GM12873 (cell line): ENCODE data around the gene MPL.

Experiments used
- CTCF ChIP-seq: IDR thresholded peaks from 2 replicates; pipeline ENCODE4 v1.5.1; 2012; ENCODE audit warnings: low read depth, mild to moderate bottlenecking, moderate library complexity, low read length, control low read depth; ENCODE audit not compliant: insufficient read depth; ENCODE audit errors: missing control alignments

MPL gene

DNA sequence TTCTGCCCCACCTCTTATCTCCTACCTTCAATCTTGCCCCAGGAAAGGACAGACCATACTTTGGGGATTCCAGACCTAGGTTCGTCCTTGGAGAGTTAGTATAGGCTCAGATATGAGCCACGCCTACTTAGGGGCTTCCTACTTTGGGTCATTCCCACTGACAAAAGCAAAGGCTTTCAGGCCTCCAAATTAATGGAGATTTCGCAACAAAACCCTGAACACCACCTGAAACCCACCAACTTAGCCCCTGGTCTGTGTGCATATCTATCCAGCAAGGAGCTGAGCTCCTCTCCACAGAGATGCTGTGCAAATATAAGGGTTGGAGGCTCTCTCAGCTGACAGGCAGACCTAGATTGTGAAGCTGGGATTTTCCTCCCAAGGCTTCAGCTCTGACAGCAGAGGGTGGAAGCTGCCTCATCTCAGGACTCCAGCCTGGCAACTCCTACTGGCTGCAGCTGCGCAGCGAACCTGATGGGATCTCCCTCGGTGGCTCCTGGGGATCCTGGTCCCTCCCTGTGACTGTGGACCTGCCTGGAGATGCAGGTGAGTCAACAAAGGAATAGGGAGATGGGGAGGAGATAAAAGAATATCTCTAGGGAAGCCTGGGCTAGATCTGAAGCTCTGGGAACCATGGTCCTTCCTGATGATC is 2.1 kb downstream of the MPL start:
- no peak for TF ChIP-seq CTCF

DNA sequence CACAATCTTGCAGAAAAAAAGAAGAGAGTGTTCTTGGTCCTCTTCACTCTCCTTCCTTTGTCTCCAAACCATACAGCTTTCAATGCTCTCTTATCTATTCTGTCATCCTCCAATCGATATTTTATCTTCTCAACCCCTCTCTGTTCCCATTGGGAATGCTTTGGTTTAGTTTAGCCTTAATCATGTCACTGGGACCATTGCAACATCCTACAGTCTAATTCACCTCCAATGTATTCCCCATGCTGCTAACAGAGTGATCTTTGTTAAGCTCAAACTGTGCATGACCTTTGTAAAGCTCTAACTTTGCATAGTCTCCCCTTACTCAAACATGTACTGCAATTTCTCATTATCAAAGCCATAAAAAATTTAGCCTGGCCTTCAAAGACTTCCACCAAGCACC is 2.9 kb downstream of the MPL start:
- TF ChIP-seq CTCF: no peak

- no peak for TF ChIP-seq CTCF
Observed at GRCh38 chr1:43344267-43344850, 6.7 kb downstream of the MPL start.

DNA sequence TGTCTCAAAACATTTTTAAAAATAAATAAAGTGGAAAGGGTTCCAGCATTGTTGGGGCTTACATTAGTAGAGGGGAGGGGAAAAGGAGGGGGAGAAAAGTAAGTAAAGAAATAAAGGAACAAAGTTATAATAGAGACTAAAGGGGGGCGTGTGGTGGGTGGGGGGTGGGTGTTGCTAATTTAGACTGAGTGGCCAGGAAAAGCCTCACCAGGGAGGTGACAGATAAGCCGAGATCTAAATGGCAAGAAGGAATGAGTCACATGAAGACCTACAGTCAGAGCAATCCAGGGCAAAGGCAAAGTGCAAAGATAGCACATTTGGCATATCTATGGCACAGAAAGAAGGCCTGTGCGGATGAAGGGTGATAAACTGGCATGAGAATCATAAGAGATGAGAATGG is 7.5 kb downstream of the MPL start:
- TF ChIP-seq CTCF: no peak

GRCh38 chr1:43346636-43347035 is 9.0 kb downstream of the MPL start:
- TF ChIP-seq CTCF: no peak

DNA sequence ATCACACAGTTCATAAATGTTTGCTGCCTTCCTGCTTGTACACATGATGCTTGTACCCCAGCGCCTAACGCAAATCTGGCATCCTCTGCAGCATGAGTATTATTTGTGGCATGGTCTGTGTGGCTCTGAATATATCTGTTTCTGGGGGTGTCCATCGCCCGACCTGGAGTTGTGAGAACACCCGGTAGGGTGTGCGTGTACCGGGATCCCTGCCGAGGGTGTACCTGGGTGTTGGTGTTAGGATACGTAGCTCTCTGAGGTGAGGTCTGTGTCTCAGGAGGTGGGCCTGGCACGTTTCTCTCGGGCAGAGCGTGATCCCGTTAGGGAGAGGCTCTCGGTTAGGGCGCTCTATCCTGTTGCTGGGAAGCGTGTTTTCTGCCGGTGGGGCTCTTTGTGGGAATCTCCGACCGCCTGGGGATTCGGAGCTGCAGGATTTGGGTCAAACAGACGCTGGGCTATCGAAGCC is 10.8 kb downstream of the MPL start:
- no peak for TF ChIP-seq CTCF

GRCh38 chr1:43348809-43349593 is 11.4 kb downstream of the MPL start:
- no peak for TF ChIP-seq CTCF
